Measurements from ENCODE around the gene MACC1.
"Not testable (repeated sequence)": the region's sequence is repeated elsewhere in the genome, so short reads cannot be mapped to it uniquely, and the experiment has no call there.

The MACC1 gene

DNA sequence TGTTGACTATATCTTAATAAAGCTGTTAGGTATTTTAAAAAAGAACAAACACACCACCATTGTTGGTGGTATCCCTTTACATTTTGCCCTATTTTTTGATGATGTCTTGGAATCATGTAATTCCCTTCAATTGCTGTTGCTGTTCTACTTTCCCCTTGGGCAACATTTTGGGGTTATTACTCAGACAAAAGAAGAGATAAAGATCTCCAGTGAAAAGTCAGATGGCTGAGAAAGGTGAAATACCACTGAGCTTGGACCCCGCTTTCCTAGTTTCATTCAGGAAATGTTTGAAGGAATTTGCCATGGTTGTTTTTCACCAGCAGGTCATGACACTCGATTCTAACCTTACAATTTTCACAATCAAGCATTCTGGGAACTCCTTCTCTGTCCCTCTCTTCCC lies 84.6 kb downstream of the MACC1 start:
- no peak for DNase-seq (ENCODE audit: low spot score)
- TF ChIP-seq, protein P1, sequence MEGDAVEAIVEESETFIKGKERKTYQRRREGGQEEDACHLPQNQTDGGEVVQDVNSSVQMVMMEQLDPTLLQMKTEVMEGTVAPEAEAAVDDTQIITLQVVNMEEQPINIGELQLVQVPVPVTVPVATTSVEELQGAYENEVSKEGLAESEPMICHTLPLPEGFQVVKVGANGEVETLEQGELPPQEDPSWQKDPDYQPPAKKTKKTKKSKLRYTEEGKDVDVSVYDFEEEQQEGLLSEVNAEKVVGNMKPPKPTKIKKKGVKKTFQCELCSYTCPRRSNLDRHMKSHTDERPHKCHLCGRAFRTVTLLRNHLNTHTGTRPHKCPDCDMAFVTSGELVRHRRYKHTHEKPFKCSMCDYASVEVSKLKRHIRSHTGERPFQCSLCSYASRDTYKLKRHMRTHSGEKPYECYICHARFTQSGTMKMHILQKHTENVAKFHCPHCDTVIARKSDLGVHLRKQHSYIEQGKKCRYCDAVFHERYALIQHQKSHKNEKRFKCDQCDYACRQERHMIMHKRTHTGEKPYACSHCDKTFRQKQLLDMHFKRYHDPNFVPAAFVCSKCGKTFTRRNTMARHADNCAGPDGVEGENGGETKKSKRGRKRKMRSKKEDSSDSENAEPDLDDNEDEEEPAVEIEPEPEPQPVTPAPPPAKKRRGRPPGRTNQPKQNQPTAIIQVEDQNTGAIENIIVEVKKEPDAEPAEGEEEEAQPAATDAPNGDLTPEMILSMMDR (IDR thresholded peaks at IDR 0.05; ENCODE audit: extremely low read depth, insufficient read depth, missing control alignments), result no peak
- in situ Hi-C loops (cut with MboI; ENCODE audit: low pct_unique_long_range_greater_than_20kb, low sequenced_read_pairs, unreplicated experiment), result no loop called here

DNA sequence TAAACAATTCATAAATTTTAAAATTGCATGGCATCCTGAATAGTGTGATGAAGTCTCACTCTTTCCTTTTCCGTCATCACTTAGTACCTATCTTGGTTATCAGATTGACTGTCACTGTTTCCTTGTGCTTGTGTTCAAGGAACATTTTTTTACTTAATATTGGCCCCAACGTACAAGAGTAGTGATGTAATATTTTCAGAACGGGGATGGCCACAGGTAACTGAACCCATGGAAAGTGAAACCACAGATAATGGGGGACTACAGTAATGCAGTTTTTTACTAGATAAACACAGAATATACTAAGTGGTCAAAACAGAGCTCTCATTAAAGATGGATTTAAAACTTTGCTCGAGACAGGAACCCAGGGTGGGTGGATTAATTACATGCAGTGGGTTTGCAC lies 85.4 kb downstream of the MACC1 start:
- TF ChIP-seq, protein P1 (IDR thresholded peaks at IDR 0.05; ENCODE audit: extremely low read depth, insufficient read depth, missing control alignments), result no peak
- DNase-seq (ENCODE audit: low spot score), result no peak
- in situ Hi-C loops (cut with MboI; ENCODE audit: low pct_unique_long_range_greater_than_20kb, low sequenced_read_pairs, unreplicated experiment), result no loop called here

DNA sequence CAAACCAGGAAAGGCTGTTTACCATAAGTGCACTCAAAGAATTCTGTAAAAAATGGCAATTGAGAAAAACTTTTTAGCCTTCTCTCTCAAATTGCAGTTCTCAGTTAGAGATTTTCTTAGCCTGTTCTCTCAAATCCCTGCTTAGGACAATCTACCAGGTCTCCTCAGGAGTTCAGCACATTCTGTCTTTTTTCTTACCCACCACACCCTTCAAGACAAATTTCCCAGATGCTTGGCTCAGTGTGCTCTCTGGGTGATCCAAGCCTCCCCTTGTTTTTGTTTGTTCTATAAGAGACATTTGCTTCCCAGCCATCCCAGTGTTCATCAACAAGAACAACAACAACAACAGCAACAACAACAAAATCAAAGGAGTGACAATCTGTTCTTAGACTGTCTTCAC lies 87.3 kb downstream of the MACC1 start:
- DNase-seq (ENCODE audit: low spot score), result no peak
- TF ChIP-seq, protein P1 (IDR thresholded peaks at IDR 0.05; ENCODE audit: extremely low read depth, insufficient read depth, missing control alignments), result no peak
- in situ Hi-C loops (cut with MboI; ENCODE audit: low pct_unique_long_range_greater_than_20kb, low sequenced_read_pairs, unreplicated experiment), result no loop called here

DNA sequence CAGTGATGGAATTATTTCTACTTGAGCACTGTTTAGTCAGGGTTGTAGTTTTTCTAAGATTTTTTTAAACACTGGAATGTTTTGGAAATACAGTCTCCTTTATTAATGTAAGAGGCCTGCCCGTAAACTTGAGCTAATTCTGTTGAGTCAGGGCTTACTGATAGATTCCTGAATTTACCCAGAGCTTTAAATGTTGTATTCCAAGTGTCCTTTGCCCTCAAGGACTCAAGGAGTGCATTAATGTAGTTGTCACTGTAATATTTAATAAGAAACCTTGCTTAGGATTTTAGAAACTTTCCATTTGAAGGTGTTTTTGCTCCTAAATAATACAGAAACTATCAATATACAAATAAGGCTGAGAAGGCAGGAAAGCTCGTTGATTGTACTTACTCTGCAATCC lies 89.2 kb downstream of the MACC1 start:
- in situ Hi-C loops (cut with MboI; ENCODE audit: low pct_unique_long_range_greater_than_20kb, low sequenced_read_pairs, unreplicated experiment), result no loop called here
- TF ChIP-seq, protein P1 (IDR thresholded peaks at IDR 0.05; ENCODE audit: extremely low read depth, insufficient read depth, missing control alignments), result no peak
- DNase-seq (ENCODE audit: low spot score), result no peak

DNA sequence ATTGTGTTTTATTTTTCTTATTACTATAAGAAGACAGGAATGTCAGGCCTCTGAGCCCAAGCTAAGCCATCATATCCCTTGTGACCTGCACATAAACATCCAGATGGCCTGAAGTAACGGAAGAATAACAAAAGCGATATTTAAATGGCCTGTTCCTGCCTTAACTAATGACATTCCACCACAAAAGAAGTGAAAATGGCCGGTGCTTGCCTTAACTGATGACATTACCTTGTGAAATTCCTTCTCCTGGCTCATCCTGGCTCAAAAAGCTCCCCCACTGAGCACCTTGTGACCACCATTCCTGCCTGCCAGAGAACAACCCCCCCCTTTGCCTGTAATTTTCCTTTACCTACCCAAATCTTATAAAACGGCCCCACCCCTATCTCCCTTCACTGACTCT lies 91.1 kb downstream of the MACC1 start:
- DNase-seq (ENCODE audit: low spot score); in situ Hi-C loops (cut with MboI; ENCODE audit: low pct_unique_long_range_greater_than_20kb, low sequenced_read_pairs, unreplicated experiment): not testable (repeated sequence)

DNA sequence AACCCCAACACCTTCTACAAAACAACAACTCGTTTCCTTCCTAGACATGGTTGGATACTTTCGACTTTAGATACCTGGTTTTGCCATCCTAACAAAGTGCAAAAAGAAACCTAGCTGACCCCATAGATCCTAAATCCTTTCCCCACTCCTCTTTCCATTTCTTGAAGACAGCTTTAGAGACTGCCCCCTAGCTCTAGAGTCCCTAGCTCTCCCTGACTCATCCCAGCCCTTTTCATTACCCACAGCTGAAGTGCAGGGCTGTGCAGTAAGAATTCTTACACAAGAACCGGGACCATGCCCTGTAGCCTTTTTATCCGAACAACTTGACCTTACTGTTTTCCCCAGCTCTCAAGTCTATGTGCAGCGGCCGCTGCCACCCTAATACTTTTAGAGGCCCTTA lies 93.1 kb downstream of the MACC1 start:
- DNase-seq (ENCODE audit: low spot score); in situ Hi-C loops (cut with MboI; ENCODE audit: low pct_unique_long_range_greater_than_20kb, low sequenced_read_pairs, unreplicated experiment): not testable (repeated sequence)

DNA sequence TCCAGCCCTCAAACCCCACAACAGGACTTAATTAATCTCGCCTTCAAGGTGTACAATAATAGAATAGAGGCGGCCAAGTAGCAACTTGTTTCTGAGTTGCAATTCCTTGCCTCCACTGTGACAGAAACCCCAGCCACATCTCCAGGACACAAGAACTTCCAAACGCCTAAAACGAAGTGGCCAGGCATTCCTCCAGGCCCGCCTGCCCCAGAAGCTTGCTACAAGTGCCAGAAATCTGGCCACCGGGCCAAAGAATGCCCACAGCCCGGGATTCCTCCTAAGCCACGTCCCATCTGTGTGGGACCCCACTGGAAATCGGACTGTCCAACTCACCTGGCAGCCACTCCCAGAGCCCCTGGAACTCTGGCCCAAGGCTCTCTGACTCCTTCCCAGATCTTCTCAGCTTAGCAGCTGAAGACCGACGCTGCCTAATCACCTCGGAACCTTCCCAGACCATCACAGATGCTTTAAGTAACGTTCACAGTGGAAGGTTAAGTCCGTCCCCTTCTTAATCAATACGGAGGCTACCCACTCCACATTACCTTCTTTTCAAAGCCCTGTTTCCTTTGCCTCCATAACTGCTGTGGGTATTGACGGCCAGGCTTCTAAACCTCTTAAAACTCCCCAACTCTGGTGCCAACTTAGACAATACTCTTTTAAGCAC lies 94.4 kb downstream of the MACC1 start:
- in situ Hi-C loops (cut with MboI; ENCODE audit: low pct_unique_long_range_greater_than_20kb, low sequenced_read_pairs, unreplicated experiment); DNase-seq (ENCODE audit: low spot score): not testable (repeated sequence)

DNA sequence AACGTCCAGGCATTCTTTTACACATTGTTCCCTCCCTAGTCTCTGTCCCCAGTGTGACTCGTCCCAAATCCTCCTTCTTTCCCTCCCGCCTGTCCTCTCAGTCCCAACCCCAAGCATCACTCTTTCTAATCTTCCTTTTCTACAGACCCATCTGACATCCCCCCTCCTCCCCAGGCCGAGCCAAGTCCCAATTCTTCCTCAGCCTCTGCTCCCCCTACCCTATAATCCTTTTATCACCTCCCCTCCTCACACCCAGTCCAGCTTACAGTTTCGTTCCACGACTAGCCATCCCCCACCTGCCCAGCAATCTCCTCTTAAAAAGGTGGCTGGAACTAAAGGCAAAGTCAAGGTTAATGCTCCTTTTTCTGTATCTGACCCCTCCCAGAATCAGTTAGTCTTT lies 95.1 kb downstream of the MACC1 start:
- in situ Hi-C loops (cut with MboI; ENCODE audit: low pct_unique_long_range_greater_than_20kb, low sequenced_read_pairs, unreplicated experiment), result no loop called here
- no peak for DNase-seq (ENCODE audit: low spot score)
- TF ChIP-seq, protein P1 (IDR thresholded peaks at IDR 0.05; ENCODE audit: extremely low read depth, insufficient read depth, missing control alignments), result no peak

Measured in GM13977 (cell line).